Measurements from ENCODE around the gene RPF1. TPM values are rescaled to one million over a fixed set of nuclear protein-coding genes. Genes with fewer than 3 reads are reported as not detected.
A peak's percentile ranks its signal among the peaks of the same experiment; 100 is the strongest.

The RPF1 gene
- total and polyA plus RNA-seq, 2 of the 8 experiments (the other 6 are each of a cell fraction or from before 2014, with no cell fraction given), result 18.7 to 41.8 TPM

DNA sequence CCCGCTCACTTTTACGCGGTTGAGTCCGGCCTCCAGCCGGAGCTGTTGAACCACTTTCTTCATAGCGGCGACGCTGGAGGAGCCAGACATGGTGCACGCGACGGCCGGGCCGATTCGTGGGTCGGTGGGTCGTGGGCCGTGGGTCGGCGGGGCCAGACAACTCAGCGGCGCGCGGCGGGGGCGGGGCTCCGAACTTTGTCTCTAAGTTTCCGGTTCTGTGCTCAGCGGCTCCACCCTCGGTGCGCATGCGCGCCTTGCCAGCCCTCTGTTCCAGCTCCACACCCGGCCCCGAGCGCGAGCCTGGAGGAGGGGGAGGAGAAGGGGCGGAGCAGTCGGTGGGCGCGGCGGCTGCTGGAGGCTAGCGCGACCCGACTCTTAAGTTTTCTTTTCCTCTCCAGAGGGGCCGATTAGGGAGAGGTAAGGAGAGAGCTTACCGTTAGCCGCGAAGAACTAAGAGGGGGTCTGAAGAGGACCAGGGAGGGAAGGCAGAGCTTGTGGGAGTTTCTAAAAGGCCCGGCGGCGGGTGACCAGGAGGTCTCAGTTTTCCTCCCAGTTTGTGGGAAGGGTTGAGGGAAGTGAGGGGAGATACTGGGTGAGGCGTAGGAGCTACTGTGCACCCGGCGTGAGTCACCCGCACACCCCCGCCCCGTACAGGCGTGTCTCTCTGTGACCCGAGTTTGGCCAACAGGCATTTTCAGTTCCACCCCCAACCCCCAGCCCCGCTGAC, 27.1 kb downstream of the RPF1 start, which contains the start of the genes GNG5 and SPATA1 (continued):
- TF ChIP-seq BRCA1 (IDR thresholded peaks at IDR 0.05; ENCODE audit: low read depth, low read length) (no peak), POU5F1 (IDR thresholded peaks at IDR 0.05; ENCODE audit: low read depth, low read length) (no peak), RXRA (IDR thresholded peaks at IDR 0.05; ENCODE audit: insufficient read depth, low read depth, low read length) (no peak), CTCF (IDR thresholded peaks at IDR 0.05; ENCODE audit: control extremely low read depth in 1 of 3, insufficient read depth in 1 of 3, low read depth in 1 of 3, low read length in 3 of 3) (no peak; a peak in 1 of 4 replicates), ZNF274 (IDR thresholded peaks at IDR 0.05; ENCODE audit: borderline replicate concordance, extremely low read depth, low read length) (no peak), KDM1A (IDR thresholded peaks at IDR 0.05; ENCODE audit: borderline replicate concordance, low read length) (peak; percentile 69), MAFK (IDR thresholded peaks at IDR 0.05; ENCODE audit: low read depth, low read length) (no peak), CTBP2 (IDR thresholded peaks at IDR 0.05; ENCODE audit: borderline replicate concordance, insufficient read depth, insufficient read length, low read length) (no peak), TAF1 (IDR thresholded peaks at IDR 0.05; ENCODE audit: low read depth, low read length) (peak; percentile 64; the same call in 1 of the 2 replicates), CREB1 (IDR thresholded peaks at IDR 0.05) (peak; percentile 48; the same call in 1 of the 2 replicates), CHD1 (IDR thresholded peaks at IDR 0.05; ENCODE audit: low read depth, low read length) (no peak), NRF1 (IDR thresholded peaks at IDR 0.05; ENCODE audit: low read depth, low read length) (peak; percentile 89), SIN3A (conservative IDR thresholded peaks at IDR 0.05 in 1 of 2, IDR thresholded peaks at IDR 0.05 in 1 of 2; ENCODE audit: low read depth in 1 of 2, low read length in 2 of 2) (peak in 1 of 2 experiments; percentile 48; a peak in 1 of 4 replicates), TBP (IDR thresholded peaks at IDR 0.05; ENCODE audit: low read depth, low read length) (peak; percentile 49; the same call in 1 of the 2 replicates), PHF8 (conservative IDR thresholded peaks at IDR 0.05; ENCODE audit: low read depth, low read length) (peak; percentile 63), RNF2 (IDR thresholded peaks at IDR 0.05; ENCODE audit: borderline replicate concordance, low read depth, low read length, missing control alignments, poor library complexity, severe bottlenecking) (no peak), HDAC2 (IDR thresholded peaks at IDR 0.05; ENCODE audit: borderline replicate concordance in 1 of 2, low read depth in 2 of 2, low read length in 2 of 2) (no peak), BCL11A (IDR thresholded peaks at IDR 0.05; ENCODE audit: low read depth in 2 of 2, low read length in 2 of 2) (no peak)
- TF ChIP-seq, protein P1, sequence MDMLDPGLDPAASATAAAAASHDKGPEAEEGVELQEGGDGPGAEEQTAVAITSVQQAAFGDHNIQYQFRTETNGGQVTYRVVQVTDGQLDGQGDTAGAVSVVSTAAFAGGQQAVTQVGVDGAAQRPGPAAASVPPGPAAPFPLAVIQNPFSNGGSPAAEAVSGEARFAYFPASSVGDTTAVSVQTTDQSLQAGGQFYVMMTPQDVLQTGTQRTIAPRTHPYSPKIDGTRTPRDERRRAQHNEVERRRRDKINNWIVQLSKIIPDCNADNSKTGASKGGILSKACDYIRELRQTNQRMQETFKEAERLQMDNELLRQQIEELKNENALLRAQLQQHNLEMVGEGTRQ (IDR thresholded peaks at IDR 0.05; ENCODE audit: low read length), result no peak
